ENCODE data around the gene ROBO1. TPM values are rescaled to one million over a fixed set of nuclear protein-coding genes. Genes with fewer than 3 reads are reported as not detected.
A peak's percentile ranks its signal among the peaks of the same experiment; 100 is the strongest.
"Not testable (repeated sequence)": the region's sequence is repeated elsewhere in the genome, so short reads cannot be mapped to it uniquely, and the experiment has no call there.

Gene ROBO1
- total RNA-seq, 1 donor from 2014 or later = 39.3 TPM

DNA sequence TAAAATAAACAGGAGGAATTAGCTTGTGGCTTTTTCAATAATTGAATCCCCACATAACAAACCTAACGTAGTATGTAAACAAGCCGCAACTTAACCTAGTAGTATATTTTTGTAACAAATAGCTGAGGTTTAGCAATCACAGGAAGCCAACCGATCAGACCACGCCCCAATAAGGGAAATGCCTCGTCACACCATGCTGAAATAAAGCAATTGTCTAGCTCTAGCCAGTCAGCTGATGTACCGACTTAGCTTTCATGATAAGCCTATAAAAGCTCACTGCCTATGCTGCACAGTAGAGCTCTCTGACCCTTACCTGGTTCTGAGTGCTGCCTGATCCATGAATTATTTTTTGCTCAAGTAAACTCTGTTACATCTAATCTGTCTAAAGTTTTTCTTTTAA is 208.9 kb downstream of the ROBO1 start:
- no peak for DNase-seq (ENCODE audit: extremely low read depth, low read depth, low spot score)

GRCh38 chr3:79555655-79556054 is 212.1 kb downstream of the ROBO1 start:
- DNase-seq (ENCODE audit: extremely low read depth, low read depth, low spot score) = no peak

DNA sequence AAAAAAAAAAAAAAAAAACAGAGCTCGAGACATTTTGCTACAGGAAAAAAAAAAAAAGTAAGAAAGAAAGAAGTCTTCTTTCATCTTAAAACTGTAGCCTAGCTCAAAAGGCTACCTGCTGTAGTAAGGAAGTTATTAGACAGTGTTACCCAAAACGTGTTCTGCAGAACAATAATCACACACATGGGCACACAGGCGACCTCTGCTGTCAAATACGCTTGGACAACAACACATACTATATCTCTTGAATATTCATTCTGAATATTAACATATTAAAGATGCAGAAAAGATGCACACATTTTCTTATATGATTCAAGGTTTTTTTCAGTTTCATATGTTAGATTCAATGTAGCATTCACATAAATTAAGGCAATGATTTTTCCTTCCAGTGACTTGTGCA is 215.8 kb downstream of the ROBO1 start:
- no peak for DNase-seq (ENCODE audit: extremely low read depth, low read depth, low spot score)

DNA sequence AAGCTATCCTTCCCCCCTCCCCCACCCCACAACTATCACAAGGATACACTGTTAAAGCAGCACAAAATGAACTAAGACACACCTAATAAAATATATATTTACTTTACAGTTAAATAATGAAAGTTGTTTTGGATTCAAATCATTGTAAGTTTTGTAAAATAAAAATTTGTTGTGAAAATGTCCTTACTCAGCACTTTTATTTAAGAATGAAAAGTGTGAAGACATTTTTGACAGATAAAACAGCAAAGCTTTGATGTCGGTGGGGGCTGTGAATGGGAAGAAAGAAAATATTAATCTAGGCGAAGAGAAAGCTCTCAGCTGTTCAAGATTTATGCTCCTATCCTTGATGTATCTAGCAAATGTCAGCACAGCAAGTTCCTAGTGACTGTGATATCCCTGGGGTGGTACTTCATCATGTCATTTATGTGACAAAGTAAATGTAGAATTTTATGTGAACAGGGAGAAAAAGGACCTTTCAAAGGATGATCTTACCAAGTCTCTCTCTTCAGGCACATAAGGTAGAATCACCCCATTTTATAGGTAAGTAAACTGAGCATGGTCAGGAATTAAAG is 216.4 kb downstream of the ROBO1 start:
- DNase-seq (ENCODE audit: extremely low read depth, low read depth, low spot score) = no peak

DNA sequence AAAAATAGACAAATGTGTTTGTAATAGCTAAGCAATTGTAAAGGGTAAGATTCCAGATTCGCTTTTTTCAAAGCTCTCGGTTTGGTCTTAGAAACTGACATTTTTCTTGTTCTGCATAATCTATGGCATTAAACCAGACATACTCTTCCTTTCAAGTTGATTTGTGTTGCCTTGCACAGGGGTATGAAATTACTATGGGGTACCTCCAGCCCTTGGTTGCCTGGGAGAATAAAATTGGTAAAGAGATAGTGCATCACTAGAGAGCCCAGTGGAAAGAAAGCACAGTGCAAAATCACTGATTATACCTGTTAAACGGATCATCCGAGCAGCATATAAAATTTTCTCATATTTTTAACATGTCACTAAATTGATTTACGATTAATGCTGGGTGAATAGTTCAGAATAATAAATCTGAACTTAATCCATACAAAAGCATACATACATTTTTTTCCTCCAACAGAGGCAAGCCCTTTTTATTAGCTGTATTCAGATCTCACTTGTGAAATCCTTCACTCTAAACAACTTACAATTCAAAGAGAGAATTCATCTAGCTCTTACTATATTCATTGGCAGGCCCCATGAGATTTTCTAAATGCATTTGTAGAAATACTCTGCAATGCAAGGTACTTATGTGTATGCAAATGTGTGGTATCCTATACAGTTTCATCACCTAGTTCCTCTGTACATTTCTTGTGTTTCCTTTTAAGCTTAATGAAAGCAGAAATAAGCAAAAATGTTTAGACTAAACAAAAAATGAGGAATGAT is 224.4 kb downstream of the ROBO1 start:
- DNase-seq (ENCODE audit: extremely low read depth, low read depth, low spot score) = no peak

DNA sequence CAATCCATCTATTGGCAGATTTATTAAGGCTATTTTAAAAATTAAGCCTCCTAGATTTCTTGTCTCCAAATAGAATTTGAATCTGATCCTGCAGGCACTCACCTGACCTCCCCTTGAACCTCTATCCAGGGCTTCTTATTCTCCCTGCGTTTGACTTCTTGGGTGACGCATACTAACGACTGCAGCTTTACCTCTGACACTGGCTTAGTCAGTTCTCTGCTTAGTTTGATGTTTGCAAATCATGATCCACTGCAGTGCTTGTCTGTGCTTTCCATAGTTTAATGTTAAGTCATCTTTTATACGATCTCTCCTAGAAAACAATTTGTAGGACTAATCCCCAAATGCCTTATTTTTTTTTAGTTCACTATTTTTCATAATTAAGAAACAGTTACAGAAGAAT is 233.1 kb downstream of the ROBO1 start:
- no peak for DNase-seq (ENCODE audit: extremely low read depth, low read depth, low spot score)

DNA sequence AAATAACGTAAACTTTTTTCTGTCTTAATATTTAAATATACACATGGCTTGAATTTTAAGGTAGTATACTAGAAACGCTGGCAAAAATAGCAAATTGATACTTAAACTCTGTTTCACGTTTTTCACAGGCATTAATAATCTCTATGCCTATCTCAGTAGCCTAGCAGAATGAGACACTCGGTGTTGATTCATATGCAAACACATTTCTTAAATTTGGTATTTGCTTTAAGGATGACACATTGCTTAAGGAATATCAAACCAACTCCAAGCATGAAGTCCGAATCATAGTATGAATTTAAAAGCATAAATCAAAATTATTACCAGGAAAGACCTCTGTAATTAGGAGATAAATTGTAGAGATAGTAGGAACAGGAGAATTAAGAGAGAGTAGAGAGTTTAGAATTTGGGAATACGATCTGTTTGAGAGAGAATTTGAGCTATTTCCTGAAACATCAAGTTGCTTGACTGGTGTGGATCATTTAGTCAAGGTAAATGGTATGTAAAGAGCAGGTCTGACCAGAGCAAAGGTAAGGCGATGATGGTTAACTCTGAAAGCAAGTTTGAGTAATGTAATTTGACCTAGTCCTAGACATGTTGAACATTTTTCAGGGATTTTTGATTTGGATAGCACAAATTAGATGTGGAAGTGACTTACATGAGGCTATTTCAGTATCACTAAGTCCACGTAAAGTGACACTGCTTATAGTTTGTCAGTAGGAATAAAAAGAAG is 236.1 kb downstream of the ROBO1 start:
- no peak for DNase-seq (ENCODE audit: extremely low read depth, low read depth, low spot score)

DNA sequence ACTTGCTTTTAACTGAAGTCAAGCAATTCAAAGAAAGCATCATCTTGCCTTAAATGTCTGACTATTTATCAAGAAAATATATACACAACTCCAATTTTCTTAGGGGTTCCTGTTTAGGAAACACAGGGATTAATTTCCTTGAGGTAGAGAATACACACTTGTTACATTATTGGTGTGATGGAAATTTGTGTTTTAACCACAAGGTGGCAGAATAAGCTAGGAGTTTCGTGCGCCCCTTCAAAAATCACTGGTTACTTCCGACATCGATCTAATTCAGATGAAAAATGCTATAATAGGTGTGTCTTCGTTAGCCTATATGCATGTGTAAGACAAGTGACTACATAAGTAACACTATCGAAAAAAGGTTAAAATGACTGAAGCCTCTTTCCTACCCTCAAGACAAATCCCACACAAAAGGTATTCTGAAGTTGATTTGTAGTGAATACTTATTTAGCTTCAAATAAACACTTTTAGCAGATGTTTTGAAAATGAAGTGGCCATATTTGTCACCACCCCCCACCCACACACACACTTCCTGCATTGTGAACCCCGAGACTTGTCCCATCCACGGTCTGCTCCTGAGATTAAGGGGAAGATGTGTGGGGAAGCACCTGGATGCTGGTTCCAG is 246.5 kb downstream of the ROBO1 start:
- peak; percentile 39 for DNase-seq (ENCODE audit: extremely low read depth, low read depth, low spot score)

DNA sequence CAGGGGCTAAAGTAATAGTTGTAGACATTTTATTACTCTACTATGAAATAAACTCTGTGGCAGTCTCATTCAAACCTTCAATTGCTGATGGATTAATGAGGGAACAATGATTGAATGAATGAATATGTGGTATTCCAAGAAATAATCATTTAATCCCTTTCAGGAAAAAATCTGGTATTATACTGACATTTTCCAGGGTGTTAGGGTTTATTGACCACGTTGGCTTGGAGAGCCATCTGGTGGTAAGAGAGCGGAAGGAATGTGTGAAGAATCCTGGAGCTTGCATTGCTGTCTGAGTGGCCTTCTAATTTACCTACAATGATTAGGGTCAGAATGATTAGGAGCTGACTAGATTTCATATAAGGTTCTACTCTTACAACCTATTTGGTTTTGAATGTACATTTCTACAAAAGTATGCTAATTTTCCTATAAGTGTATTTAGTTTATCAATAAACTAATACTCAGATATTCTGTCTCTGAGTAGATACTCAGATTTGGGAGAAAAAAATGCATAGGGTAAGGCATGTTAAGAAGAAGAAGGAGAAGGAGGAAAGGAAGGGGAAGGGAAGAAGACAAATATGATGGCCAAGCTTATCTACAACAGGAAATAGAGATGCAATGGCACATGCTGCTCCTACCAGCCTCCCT is 249.9 kb downstream of the ROBO1 start:
- peak; percentile 41 for DNase-seq (ENCODE audit: extremely low read depth, low read depth, low spot score)

DNA sequence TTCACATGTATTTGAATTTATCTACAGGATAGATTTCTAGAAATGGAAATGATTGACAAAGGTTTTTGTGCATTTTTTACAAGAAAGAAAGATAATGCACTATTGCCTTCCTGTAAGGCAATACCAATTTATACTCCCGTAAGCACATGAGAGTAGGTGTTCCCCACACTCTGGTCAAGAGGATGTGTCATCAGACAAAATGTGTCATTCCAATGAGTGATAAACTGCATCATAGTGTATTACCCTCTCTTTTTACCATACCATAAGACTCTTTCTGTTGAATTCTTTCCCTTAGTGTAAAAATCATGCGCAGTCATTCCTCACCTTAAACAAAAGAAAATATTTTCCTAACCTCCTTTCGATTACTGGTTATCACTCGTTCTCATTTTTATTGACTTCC is 251.0 kb downstream of the ROBO1 start:
- DNase-seq (ENCODE audit: extremely low read depth, low read depth, low spot score) = no peak

DNA sequence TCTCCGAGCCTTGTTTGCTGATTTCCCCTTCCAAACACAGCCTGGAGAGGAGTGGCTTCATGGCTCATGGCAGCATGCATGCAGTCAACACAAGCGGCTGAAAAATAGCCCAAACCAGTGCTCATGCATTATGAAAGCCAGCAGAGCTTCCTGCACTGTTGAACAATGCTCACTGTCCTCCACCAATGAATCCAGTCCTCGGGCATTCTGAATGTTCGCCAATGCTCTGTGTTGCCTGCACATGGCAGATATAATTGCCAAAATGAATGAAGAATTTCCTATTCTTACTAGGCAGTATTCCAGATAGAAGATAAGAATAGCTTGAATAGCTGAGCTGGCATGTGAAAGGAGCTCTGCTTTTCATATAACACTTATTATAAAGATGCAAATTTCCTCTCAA is 252.7 kb downstream of the ROBO1 start:
- peak; percentile 39 for DNase-seq (ENCODE audit: extremely low read depth, low read depth, low spot score)

GRCh38 chr3:79514069-79514468 is 253.7 kb downstream of the ROBO1 start:
- no peak for DNase-seq (ENCODE audit: extremely low read depth, low read depth, low spot score)

DNA sequence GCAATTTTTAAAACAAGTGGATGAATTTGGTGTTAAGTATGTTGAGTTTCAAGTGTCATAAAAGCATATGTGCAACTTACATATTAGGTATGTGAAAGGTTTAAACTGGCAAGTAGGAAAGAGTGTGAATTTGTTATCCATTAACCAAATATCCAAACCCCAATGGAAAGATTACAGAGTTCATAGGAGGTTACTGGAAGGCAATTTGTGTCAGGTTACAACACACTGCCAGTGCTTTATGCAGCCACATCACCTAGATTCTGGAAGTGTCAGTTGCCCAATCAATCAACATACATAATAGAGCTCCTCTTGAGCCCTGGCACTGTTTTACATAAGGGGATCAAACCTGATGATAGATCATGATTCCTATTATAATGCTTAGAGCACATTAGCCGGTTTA is 261.0 kb downstream of the ROBO1 start:
- no peak for DNase-seq (ENCODE audit: extremely low read depth, low read depth, low spot score)

- not testable (repeated sequence) for DNase-seq (ENCODE audit: extremely low read depth, low read depth, low spot score)
Measured at GRCh38 chr3:79502216-79502681, 265.5 kb downstream of the ROBO1 start.

GRCh38 chr3:79497447-79498111 is 270.2 kb downstream of the ROBO1 start:
- no peak for DNase-seq (ENCODE audit: extremely low read depth, low read depth, low spot score)

- no peak for DNase-seq (ENCODE audit: extremely low read depth, low read depth, low spot score)
Measured at GRCh38 chr3:79491029-79491641, 276.7 kb downstream of the ROBO1 start.

GRCh38 chr3:79490165-79491028 is 277.4 kb downstream of the ROBO1 start:
- no peak for DNase-seq (ENCODE audit: extremely low read depth, low read depth, low spot score)

DNA sequence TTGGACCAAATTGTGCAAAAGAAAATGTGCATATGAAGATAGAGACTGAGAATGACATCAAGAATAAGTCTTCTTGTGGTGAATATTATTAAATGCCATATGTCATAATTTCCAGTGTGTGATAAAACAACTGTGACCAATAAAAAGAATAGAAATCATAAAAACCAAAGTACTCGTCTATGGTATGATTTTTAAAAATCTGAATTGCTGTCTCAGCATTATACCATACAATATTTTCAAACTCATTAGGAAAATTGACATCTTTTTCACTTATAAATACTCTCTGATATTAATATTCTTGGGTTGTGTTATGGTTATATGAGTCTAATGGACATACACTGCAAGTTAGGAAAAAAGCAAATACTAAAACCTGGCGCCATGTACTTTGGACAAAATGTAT is 279.4 kb downstream of the ROBO1 start:
- no peak for DNase-seq (ENCODE audit: extremely low read depth, low read depth, low spot score)

DNA sequence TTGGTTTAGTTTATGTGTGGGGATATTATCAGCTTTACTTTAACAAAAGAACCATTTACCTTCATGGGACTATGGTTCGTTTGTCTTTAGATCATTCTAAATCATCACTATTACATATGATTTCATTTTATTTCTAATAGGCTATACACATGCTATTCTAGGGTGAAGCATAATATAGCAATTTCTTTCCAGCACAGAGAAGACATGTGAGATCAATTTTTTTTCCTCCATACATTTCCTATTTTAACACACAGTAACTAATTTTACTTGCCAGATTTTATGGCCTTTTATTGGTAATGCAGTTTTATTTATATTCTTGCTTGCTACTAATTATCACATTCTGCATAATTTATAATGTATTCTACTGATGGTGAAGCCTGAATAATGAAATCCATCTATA is 287.1 kb downstream of the ROBO1 start:
- DNase-seq (ENCODE audit: extremely low read depth, low read depth, low spot score) = no peak

Data from glomerular endothelial cell (primary cell).